ENCODE measurements around the gene C1QC. TPM values are rescaled to one million over a fixed set of nuclear protein-coding genes. Genes with fewer than 3 reads are reported as not detected.

The C1QC gene
- total and polyA plus RNA-seq, 2 of the 8 experiments (the other 6 are each of a cell fraction or from before 2014, with no cell fraction given): not detected

GRCh38 chr1:22676916-22677583 lies 33.6 kb downstream of the C1QC start:
- Histone ChIP-seq H3K27ac (ENCODE audit: low read depth, low read length) (no peak overlapping the region), H3K27me3 (replicated peaks in 1 of 4; ENCODE audit: control insufficient read depth in 3 of 4, extremely low read depth in 1 of 4, insufficient read depth in 3 of 4, low read length in 3 of 4) (no peaks in the 10 kb centered on the region; a peak in 1 of 7 replicates), H3K23me2 (ENCODE audit: low read depth, low read length) (peaks cover 12% of the 10 kb centered on the region; the same call in 1 of the 2 replicates), H3K79me1 (ENCODE audit: low read depth, low read length) (no peaks in the 10 kb centered on the region), H2BK12ac (ENCODE audit: low read depth, low read length) (peak overlapping the region; percentile 1; the same call in 1 of the 2 replicates), H3K56ac (replicated peaks; ENCODE audit: insufficient read length, low read depth, low read length) (no peak overlapping the region), H2BK5ac (ENCODE audit: low read depth, low read length) (peak overlapping the region; percentile 60; the same call in 1 of the 2 replicates), H4K8ac (ENCODE audit: extremely low read depth, insufficient read depth, low read length) (no peak overlapping the region), H3K36me3 (ENCODE audit: control insufficient read depth in 2 of 4, insufficient read depth in 4 of 4, low read length in 3 of 4) (no peaks in the 10 kb centered on the region), H3K79me2 (ENCODE audit: control insufficient read depth in 1 of 2, insufficient read depth in 2 of 2, low read length in 2 of 2) (no peaks in the 10 kb centered on the region; a peak in 1 of 4 replicates), H4K5ac (ENCODE audit: insufficient read length, low read depth, low read length) (no peak overlapping the region), H2AK5ac (ENCODE audit: low read depth, low read length) (no peak overlapping the region), H3K18ac (ENCODE audit: extremely low read depth, low read length) (no peak overlapping the region; the same call in 1 of the 2 replicates), H4K20me1 (replicated peaks in 1 of 2; ENCODE audit: control insufficient read depth in 1 of 2, insufficient read depth in 2 of 2, low read length in 2 of 2) (peaks cover 0 to 11% of the 10 kb centered on the region in 2 experiments), H3K4me1 (replicated peaks in 1 of 4; ENCODE audit: control insufficient read depth in 3 of 4, insufficient read depth in 4 of 4, low read length in 3 of 4) (peaks cover 0 to 15% (median 7%) of the 10 kb centered on the region in 4 experiments; a peak in 4 of 7 replicates), H3K4ac (replicated peaks; ENCODE audit: insufficient read length, low read depth, low read length) (no peak overlapping the region), H2BK20ac (ENCODE audit: low read length) (0 out of 2 replicates have a peak overlapping the region, but pooled peaks have one; percentile 88), H4K91ac (replicated peaks; ENCODE audit: insufficient read length, low read length) (peak overlapping the region; percentile 48), H3K4me2 (ENCODE audit: insufficient read depth in 1 of 2, low read depth in 2 of 2, low read length in 2 of 2) (no peak overlapping the region), H3K9me3 (ENCODE audit: insufficient read depth in 2 of 2, low read depth in 1 of 2, low read length in 1 of 2) (no peaks in the 10 kb centered on the region), H3K14ac (ENCODE audit: insufficient read length) (no peak overlapping the region), H3K23ac (ENCODE audit: insufficient read length) (no peak overlapping the region), H2AFZ (ENCODE audit: low read length) (no peak overlapping the region), H2BK120ac (replicated peaks; ENCODE audit: low read depth, low read length) (no peak overlapping the region), H3K9ac (replicated peaks in 1 of 4; ENCODE audit: extremely low read depth in 1 of 4, low read depth in 3 of 4, low read length in 3 of 4) (no peak overlapping the region), H3K4me3 (ENCODE audit: extremely low read depth in 1 of 4, insufficient read depth in 2 of 4, low read depth in 3 of 4, low read length in 4 of 4) (no peak overlapping the region), H2BK15ac (ENCODE audit: low read length) (no peak overlapping the region)
- ChIA-PET CTCF (ENCODE audit: partially characterized antibody) (interaction anchor here (1.0 to 4.5 kb wide), 11 partner anchors 7 to 253 kb away, joined by 3 to 27 read pairs (median 5); no protein-coding TSS in a partner anchor), POLR2A (ENCODE audit: partially characterized antibody) (interaction anchor here (0.8 kb wide), 1 partner anchor 13 kb away, joined by 3 read pairs; no protein-coding TSS in a partner anchor)
- DNase-seq (ENCODE audit: low read depth in 1 of 2, low spot score in 2 of 2): peak in 1 of 2 experiments; percentile 50
- no peak for FAIRE-seq
- WGBS, 2 experiments (ENCODE audit: extremely low coverage in 1 of 2, insufficient coverage in 1 of 2, insufficient read length in 1 of 2, insufficient replicate concordance in 2 of 2, low coverage in 1 of 2, low lambda C conversion rate in 2 of 2, missing lambda C conversion rate in 1 of 2): 79% methylated on average over 30 of the region's 37 CpGs; no CpG with 5 or more reads in 1 of the 2 experiments
- TF ChIP-seq TAF1 (IDR thresholded peaks at IDR 0.05; ENCODE audit: low read depth, low read length): no peak
- no peak for TF ChIP-seq RXRA (IDR thresholded peaks at IDR 0.05; ENCODE audit: insufficient read depth, low read depth, low read length)
- TF ChIP-seq CTCF (IDR thresholded peaks at IDR 0.05; ENCODE audit: control extremely low read depth in 1 of 3, insufficient read depth in 1 of 3, low read depth in 1 of 3, low read length in 3 of 3): no peak
- TF ChIP-seq NRF1 (IDR thresholded peaks at IDR 0.05; ENCODE audit: low read depth, low read length): no peak
- no peak for TF ChIP-seq USF2 (IDR thresholded peaks at IDR 0.05; ENCODE audit: low read length)
- TF ChIP-seq TBP (IDR thresholded peaks at IDR 0.05; ENCODE audit: low read depth, low read length): no peak
- TF ChIP-seq RBBP5 (IDR thresholded peaks at IDR 0.05; ENCODE audit: borderline replicate concordance, low read depth, low read length): no peak
- TF ChIP-seq CREB1 (IDR thresholded peaks at IDR 0.05): no peak
- no peak for TF ChIP-seq KDM5A (IDR thresholded peaks at IDR 0.05; ENCODE audit: low read length)

Measured in H1 (cell line).